Glutamatergic neuron (in vitro differentiated cells): ENCODE measurements around the gene CRHR1. TPM values are rescaled to one million over a fixed set of nuclear protein-coding genes. Genes with fewer than 3 reads are reported as not detected.

Experiments
- DNase-seq: peaks from one replicate; pipeline ENCODE4 v3.0.0; 2022
- H3K27ac Mint-ChIP-seq: one replicate; pipeline ENCODE4 v1.8.0; 2020; ENCODE audit warnings: mild to moderate bottlenecking, mixed read lengths, inconsistent platforms; ENCODE audit not compliant: unreplicated experiment
- H3K27me3 Mint-ChIP-seq: one replicate; pipeline ENCODE4 v1.8.0; 2020; ENCODE audit warnings: mild to moderate bottlenecking, moderate library complexity, mixed read lengths, inconsistent platforms; ENCODE audit not compliant: unreplicated experiment
- H3K36me3 Mint-ChIP-seq: one replicate; pipeline ENCODE4 v1.8.0; 2020; ENCODE audit warnings: mild to moderate bottlenecking, mixed read lengths, inconsistent platforms; ENCODE audit not compliant: unreplicated experiment
- H3K4me1 Mint-ChIP-seq: one replicate; pipeline ENCODE4 v1.8.0; 2020; ENCODE audit warnings: mild to moderate bottlenecking, low read depth, mixed read lengths, inconsistent platforms; ENCODE audit not compliant: unreplicated experiment
- H3K4me3 Mint-ChIP-seq: one replicate; pipeline ENCODE4 v1.8.0; 2020; ENCODE audit warnings: mild to moderate bottlenecking, mixed read lengths, inconsistent platforms; ENCODE audit not compliant: unreplicated experiment
- H3K9me3 Mint-ChIP-seq: one replicate; pipeline ENCODE4 v1.8.0; 2020; ENCODE audit warnings: mild to moderate bottlenecking, moderate library complexity, mixed read lengths, inconsistent platforms; ENCODE audit not compliant: unreplicated experiment
- total RNA-seq: library from RNA; stranded (reverse); fragmentation: NEBNext Ultra II Directional; extraction: Animal tissue kit (Norgen Biotek cat#: 25700); gene quantifications from one replicate; pipeline ENCODE4 v1.2.1, GENCODE V29; 2021; ENCODE audit not compliant: unreplicated experiment
- TF ChIP-seq, protein P1 (sequence below): fragments of 200-600 bp; sonication (generic); IDR thresholded peaks from one replicate; pipeline ENCODE4 v1.5.0; 2021; ENCODE audit not compliant: partially characterized antibody, unreplicated experiment

CRHR1 gene
- total RNA-seq, 1 donor from 2014 or later = 0.71 TPM

DNA sequence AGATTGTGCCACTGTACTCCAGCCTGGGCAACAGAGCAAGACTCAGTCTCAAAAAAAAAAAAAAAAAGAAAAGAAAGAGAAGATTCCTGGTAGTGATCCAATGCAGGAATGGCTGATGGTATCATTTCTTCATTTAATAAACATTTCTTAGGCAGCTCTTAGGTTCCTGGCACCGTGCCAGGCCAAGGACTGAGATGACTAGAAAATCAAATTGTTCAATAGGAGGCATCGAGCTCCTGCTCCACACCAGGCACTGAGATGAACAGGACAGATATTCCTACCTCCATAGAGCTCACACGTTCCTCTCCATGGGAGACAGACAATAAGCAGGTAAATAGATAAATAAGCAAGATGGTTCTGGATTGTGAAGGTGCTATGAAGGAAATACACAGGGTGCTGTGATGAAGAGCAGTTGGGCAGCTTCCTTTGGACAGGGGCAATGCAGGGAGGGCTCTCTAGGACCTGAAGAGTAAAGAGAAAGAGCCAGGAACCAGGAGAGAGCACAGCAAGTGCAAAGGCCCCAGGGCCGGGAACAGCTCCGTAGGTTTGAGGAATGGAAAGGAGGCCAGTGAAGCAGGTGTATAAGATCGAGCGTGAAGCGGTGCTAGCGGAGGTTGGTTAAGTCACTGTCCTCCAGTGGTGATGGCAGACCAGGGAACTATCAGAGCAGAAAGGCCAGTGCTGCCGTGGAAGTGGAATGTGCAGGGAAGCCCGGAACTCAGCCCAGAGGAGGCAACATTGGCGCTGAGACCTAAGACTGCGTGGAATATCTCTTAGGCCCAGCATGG lies 26.5 kb upstream of the CRHR1 start:
- TF ChIP-seq, protein P1, sequence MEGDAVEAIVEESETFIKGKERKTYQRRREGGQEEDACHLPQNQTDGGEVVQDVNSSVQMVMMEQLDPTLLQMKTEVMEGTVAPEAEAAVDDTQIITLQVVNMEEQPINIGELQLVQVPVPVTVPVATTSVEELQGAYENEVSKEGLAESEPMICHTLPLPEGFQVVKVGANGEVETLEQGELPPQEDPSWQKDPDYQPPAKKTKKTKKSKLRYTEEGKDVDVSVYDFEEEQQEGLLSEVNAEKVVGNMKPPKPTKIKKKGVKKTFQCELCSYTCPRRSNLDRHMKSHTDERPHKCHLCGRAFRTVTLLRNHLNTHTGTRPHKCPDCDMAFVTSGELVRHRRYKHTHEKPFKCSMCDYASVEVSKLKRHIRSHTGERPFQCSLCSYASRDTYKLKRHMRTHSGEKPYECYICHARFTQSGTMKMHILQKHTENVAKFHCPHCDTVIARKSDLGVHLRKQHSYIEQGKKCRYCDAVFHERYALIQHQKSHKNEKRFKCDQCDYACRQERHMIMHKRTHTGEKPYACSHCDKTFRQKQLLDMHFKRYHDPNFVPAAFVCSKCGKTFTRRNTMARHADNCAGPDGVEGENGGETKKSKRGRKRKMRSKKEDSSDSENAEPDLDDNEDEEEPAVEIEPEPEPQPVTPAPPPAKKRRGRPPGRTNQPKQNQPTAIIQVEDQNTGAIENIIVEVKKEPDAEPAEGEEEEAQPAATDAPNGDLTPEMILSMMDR = no peak
- no peaks in the 10 kb centered on the region for H3K36me3 Mint-ChIP-seq
- no peak overlapping the region for H3K27ac Mint-ChIP-seq
- peaks cover 1% of the 10 kb centered on the region for H3K9me3 Mint-ChIP-seq
- peaks cover 4% of the 10 kb centered on the region for H3K27me3 Mint-ChIP-seq
- peaks cover 6% of the 10 kb centered on the region for H3K4me1 Mint-ChIP-seq
- DNase-seq = no peak
- no peak overlapping the region for H3K4me3 Mint-ChIP-seq

DNA sequence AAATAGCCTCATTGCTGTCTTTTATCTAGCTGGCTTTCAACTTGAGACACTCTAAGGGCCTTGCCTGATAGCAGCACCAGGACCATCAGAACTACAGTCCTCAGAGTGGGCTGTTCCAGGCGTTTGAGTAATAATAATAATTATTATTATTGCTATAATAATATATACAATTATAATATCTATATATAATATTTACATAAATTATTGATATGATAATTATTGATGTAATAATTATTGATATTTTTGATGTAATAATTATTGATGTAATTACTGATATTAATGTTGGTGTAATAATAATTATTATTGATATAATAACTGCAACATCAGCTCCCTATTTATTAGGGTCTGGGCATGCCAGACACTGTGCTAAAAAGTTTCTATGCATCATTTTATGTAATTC lies 25.6 kb upstream of the CRHR1 start:
- Mint-ChIP-seq H3K27ac (no peak overlapping the region), H3K4me1 (peaks cover 6% of the 10 kb centered on the region), H3K27me3 (peaks cover 4% of the 10 kb centered on the region), H3K4me3 (no peak overlapping the region), H3K9me3 (peaks cover 1% of the 10 kb centered on the region), H3K36me3 (no peaks in the 10 kb centered on the region)
- TF ChIP-seq, protein P1 = no peak
- no peak for DNase-seq

DNA sequence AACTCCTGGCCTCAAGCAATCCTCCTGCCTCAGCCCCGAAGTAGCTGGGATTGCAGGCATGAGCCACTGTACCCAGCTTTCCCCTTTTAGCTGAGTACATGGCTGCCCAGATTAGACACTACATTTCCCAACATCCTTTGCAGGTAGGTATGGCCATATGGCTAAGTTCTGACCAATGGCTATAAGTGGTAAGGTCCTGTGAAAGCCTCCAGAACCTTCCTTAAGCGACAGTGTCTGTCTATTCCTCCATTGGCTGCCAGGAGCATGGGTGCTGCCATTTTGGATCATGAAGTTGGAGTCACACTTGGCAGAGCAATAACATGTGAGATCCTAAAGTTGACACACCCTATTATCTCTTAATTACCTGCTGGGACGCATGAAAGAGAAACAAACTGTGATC lies 24.4 kb upstream of the CRHR1 start:
- Mint-ChIP-seq H3K4me1 (peaks cover 6% of the 10 kb centered on the region), H3K27me3 (peaks cover 4% of the 10 kb centered on the region), H3K4me3 (no peak overlapping the region), H3K9me3 (peaks cover 1% of the 10 kb centered on the region), H3K27ac (no peak overlapping the region), H3K36me3 (no peaks in the 10 kb centered on the region)
- TF ChIP-seq, protein P1 = no peak
- no peak for DNase-seq

DNA sequence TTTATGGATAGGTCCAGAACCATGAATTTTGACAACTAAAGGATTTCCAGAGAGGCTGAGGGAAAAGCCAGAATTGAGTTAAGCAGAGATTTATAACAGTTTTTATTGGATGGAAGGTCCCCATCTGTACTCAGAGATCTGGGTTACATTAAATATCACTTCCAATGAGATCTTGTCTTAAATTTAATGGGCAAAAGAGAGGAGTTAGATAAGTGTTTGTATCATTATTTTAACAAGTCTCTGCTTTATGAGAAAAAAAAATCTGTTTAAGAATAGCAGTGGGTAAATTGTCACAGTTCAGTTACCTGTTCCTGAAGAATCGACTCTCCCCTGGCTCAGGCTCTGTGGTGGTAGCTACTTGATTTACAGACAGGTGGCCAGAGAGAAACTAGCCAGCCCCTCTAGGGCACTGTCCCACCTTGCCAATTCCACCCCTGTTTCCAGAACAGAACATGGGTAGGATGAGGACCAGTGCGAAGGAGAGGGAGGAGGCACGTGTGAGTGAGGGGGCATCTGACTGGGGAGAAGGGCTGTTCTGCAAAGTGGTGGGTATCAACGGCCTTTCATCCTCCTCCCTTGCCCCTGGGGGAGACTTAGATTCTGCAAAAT lies 22.1 kb upstream of the CRHR1 start:
- peaks cover 1% of the 10 kb centered on the region for H3K9me3 Mint-ChIP-seq
- H3K36me3 Mint-ChIP-seq = no peaks in the 10 kb centered on the region
- no peaks in the 10 kb centered on the region for H3K4me1 Mint-ChIP-seq

More for the DNA sequence above, 22.1 kb upstream of the CRHR1 start:
- H3K27me3 Mint-ChIP-seq = peaks cover under 1% of the 10 kb centered on the region
- H3K4me3 Mint-ChIP-seq = no peak overlapping the region
- no peak for DNase-seq
- TF ChIP-seq, protein P1 = no peak
- no peak overlapping the region for H3K27ac Mint-ChIP-seq
